Nucleus accumbens (tissue), 56 donors: ENCODE measurements around the gene DHTKD1.
A peak's percentile ranks its signal among the peaks of the same experiment; 100 is the strongest.
"Not testable (repeated sequence)": the region's sequence is repeated elsewhere in the genome, so short reads cannot be mapped to it uniquely, and the experiment has no call there.

Experiments
- DNase-seq, 56 donors: peaks; one replicate each; lab custom pipeline; 2025; lab: John Stamatoyannopoulos, UW

Gene DHTKD1

GRCh38 chr10:12062754-12063482, 5.8 kb upstream of the DHTKD1 start:
- no peak for DNase-seq

- no peak for DNase-seq
Measured at GRCh38 chr10:12063483-12063818, 5.3 kb upstream of the DHTKD1 start.

GRCh38 chr10:12067336-12067735, 1.4 kb upstream of the DHTKD1 start:
- DNase-seq, result no peak

- DNase-seq, result not testable (repeated sequence)
Measured at GRCh38 chr10:12071441-12071840, 2.7 kb downstream of the DHTKD1 start.

GRCh38 chr10:12073526-12073925, 4.8 kb downstream of the DHTKD1 start:
- DNase-seq, result no peak

- DNase-seq, result peak in 2 of 56 donors; percentile 11 to 21
Measured at GRCh38 chr10:12077580-12078180, 8.9 kb downstream of the DHTKD1 start.

- no peak for DNase-seq
Measured at GRCh38 chr10:12081470-12081869, 12.7 kb downstream of the DHTKD1 start.

GRCh38 chr10:12081879-12082557, 13.3 kb downstream of the DHTKD1 start:
- DNase-seq, result no peak

- DNase-seq, result no peak
Measured at GRCh38 chr10:12088919-12089318, 20.2 kb downstream of the DHTKD1 start.

- no peak for DNase-seq
Measured at GRCh38 chr10:12091421-12091820, 22.7 kb downstream of the DHTKD1 start.

GRCh38 chr10:12097361-12097760, 28.6 kb downstream of the DHTKD1 start:
- not testable (repeated sequence) for DNase-seq

GRCh38 chr10:12097791-12098190, 29.0 kb downstream of the DHTKD1 start:
- no peak for DNase-seq

- no peak for DNase-seq
Measured at GRCh38 chr10:12098966-12099365, 30.2 kb downstream of the DHTKD1 start.

- DNase-seq, result no peak
Measured at GRCh38 chr10:12103802-12104201, 35.0 kb downstream of the DHTKD1 start.

GRCh38 chr10:12107781-12108180, 39.0 kb downstream of the DHTKD1 start:
- DNase-seq, result peak in 9 of 56 donors; percentile 2 to 26 (median 13)

GRCh38 chr10:12109286-12109685, 40.5 kb downstream of the DHTKD1 start:
- DNase-seq, result no peak

- DNase-seq, result no peak
Measured at GRCh38 chr10:12111528-12111927, 42.8 kb downstream of the DHTKD1 start.

GRCh38 chr10:12113627-12114026, 44.9 kb downstream of the DHTKD1 start:
- no peak for DNase-seq

GRCh38 chr10:12121673-12122072, 52.9 kb downstream of the DHTKD1 start:
- no peak for DNase-seq

- DNase-seq, result peak; percentile 50 to 97 (median 90)
Measured at GRCh38 chr10:12129222-12130111, 60.7 kb downstream of the DHTKD1 start, which contains the start of gene SEC61A2. TSS of gene SEC61A2 (plus strand) at chr10:12129677. CDS start at chr10:12129788, 111 bp downstream.
